Measurements from ENCODE around the gene ZNF556.

Gene ZNF556

GRCh38 chr19:2853015-2853606 is 14.0 kb upstream of the ZNF556 start:
- no peak for TF ChIP-seq CTCF (IDR thresholded peaks at IDR 0.05; ENCODE audit: poor library complexity, severe bottlenecking)
- H3K36me3 ChIP-seq (ENCODE audit: low read depth) = peaks cover 48% of the 10 kb centered on the region
- H3K4me1 ChIP-seq (ENCODE audit: insufficient read depth, poor library complexity, severe bottlenecking) = no peaks in the 10 kb centered on the region
- DNase-seq (ENCODE audit: low spot score) (no peak), ATAC-seq (ENCODE audit: low read depth) (no peak)
- H3K4me3 ChIP-seq (ENCODE audit: severe bottlenecking) = no peak overlapping the region
- H3K27ac ChIP-seq (ENCODE audit: poor library complexity, severe bottlenecking) = no peak overlapping the region
- H3K27me3 ChIP-seq (ENCODE audit: insufficient read depth, poor library complexity, severe bottlenecking) = no peaks in the 10 kb centered on the region
- peaks cover 23% of the 10 kb centered on the region for H3K9me3 ChIP-seq (ENCODE audit: severe bottlenecking)

GRCh38 chr19:2854849-2855248 is 12.3 kb upstream of the ZNF556 start:
- Histone ChIP-seq H3K27ac (ENCODE audit: poor library complexity, severe bottlenecking) (no peak overlapping the region), H3K4me1 (ENCODE audit: insufficient read depth, poor library complexity, severe bottlenecking) (no peaks in the 10 kb centered on the region), H3K9me3 (ENCODE audit: severe bottlenecking) (peaks cover 20% of the 10 kb centered on the region), H3K4me3 (ENCODE audit: severe bottlenecking) (no peak overlapping the region), H3K36me3 (ENCODE audit: low read depth) (peaks cover 48% of the 10 kb centered on the region), H3K27me3 (ENCODE audit: insufficient read depth, poor library complexity, severe bottlenecking) (no peaks in the 10 kb centered on the region)
- no peak for TF ChIP-seq CTCF (IDR thresholded peaks at IDR 0.05; ENCODE audit: poor library complexity, severe bottlenecking)
- ATAC-seq (ENCODE audit: low read depth) = no peak
- DNase-seq (ENCODE audit: low spot score) = no peak

GRCh38 chr19:2856457-2857050 is 10.6 kb upstream of the ZNF556 start:
- no peaks in the 10 kb centered on the region for H3K4me1 ChIP-seq (ENCODE audit: insufficient read depth, poor library complexity, severe bottlenecking)
- TF ChIP-seq CTCF (IDR thresholded peaks at IDR 0.05; ENCODE audit: poor library complexity, severe bottlenecking) = no peak

GRCh38 chr19:2858864-2859263 is 8.3 kb upstream of the ZNF556 start:
- H3K36me3 ChIP-seq (ENCODE audit: low read depth) = peaks cover 12% of the 10 kb centered on the region
- no peak for DNase-seq (ENCODE audit: low spot score)

More at GRCh38 chr19:2856457-2857050, 10.6 kb upstream of the ZNF556 start:
- H3K27me3 ChIP-seq (ENCODE audit: insufficient read depth, poor library complexity, severe bottlenecking) = no peaks in the 10 kb centered on the region
- no peak overlapping the region for H3K27ac ChIP-seq (ENCODE audit: poor library complexity, severe bottlenecking)
- H3K9me3 ChIP-seq (ENCODE audit: severe bottlenecking) = peaks cover 17% of the 10 kb centered on the region
- H3K36me3 ChIP-seq (ENCODE audit: low read depth) = peaks cover 35% of the 10 kb centered on the region
- DNase-seq (ENCODE audit: low spot score) (no peak), ATAC-seq (ENCODE audit: low read depth) (no peak)
- H3K4me3 ChIP-seq (ENCODE audit: severe bottlenecking) = no peak overlapping the region

More at GRCh38 chr19:2858864-2859263, 8.3 kb upstream of the ZNF556 start:
- Histone ChIP-seq H3K27ac (ENCODE audit: poor library complexity, severe bottlenecking) (no peak overlapping the region), H3K9me3 (ENCODE audit: severe bottlenecking) (peaks cover 6% of the 10 kb centered on the region), H3K27me3 (ENCODE audit: insufficient read depth, poor library complexity, severe bottlenecking) (no peaks in the 10 kb centered on the region), H3K4me3 (ENCODE audit: severe bottlenecking) (no peak overlapping the region), H3K4me1 (ENCODE audit: insufficient read depth, poor library complexity, severe bottlenecking) (no peaks in the 10 kb centered on the region)
- ATAC-seq (ENCODE audit: low read depth) = no peak
- TF ChIP-seq CTCF (IDR thresholded peaks at IDR 0.05; ENCODE audit: poor library complexity, severe bottlenecking) = no peak

Measured in RWPE2 (cell line).